NCI-H345 treated with DMSO at 0.1 percent for 48 hours (cell line): Measurements from ENCODE around the gene RAB3IP.
"Not testable (repeated sequence)": the region's sequence is repeated elsewhere in the genome, so short reads cannot be mapped to it uniquely, and the experiment has no call there.

Source experiments
- DNase-seq: peaks from one replicate; lab custom pipeline; 2025; ENCODE audit not compliant: unreplicated experiment; lab: John Stamatoyannopoulos, UW

The RAB3IP gene

GRCh38 chr12:69755302-69755701 is 16.6 kb downstream of the RAB3IP start:
- DNase-seq: no peak

GRCh38 chr12:69756088-69756755 is 17.6 kb downstream of the RAB3IP start:
- no peak for DNase-seq

GRCh38 chr12:69758105-69758504 is 19.4 kb downstream of the RAB3IP start:
- no peak for DNase-seq

- DNase-seq: not testable (repeated sequence)
These were observed 20.9 kb downstream of the RAB3IP start for GRCh38 chr12:69759581-69759980.

GRCh38 chr12:69765515-69765914 is 26.9 kb downstream of the RAB3IP start:
- no peak for DNase-seq

- DNase-seq: no peak
These were observed 27.6 kb downstream of the RAB3IP start for GRCh38 chr12:69766260-69766659.

- DNase-seq: no peak
These were observed 41.3 kb downstream of the RAB3IP start for GRCh38 chr12:69779928-69780327.

GRCh38 chr12:69783365-69783764 is 44.7 kb downstream of the RAB3IP start:
- DNase-seq: no peak

GRCh38 chr12:69789351-69789750 is 50.7 kb downstream of the RAB3IP start:
- no peak for DNase-seq

- no peak for DNase-seq
These were observed 53.9 kb downstream of the RAB3IP start for GRCh38 chr12:69792533-69792932.

GRCh38 chr12:69807101-69807897 is 68.6 kb downstream of the RAB3IP start:
- not testable (repeated sequence) for DNase-seq

GRCh38 chr12:69810870-69811498 is 72.3 kb downstream of the RAB3IP start:
- no peak for DNase-seq

GRCh38 chr12:69816082-69816481 is 77.4 kb downstream of the RAB3IP start:
- DNase-seq: no peak

GRCh38 chr12:69821032-69821455 is 82.4 kb downstream of the RAB3IP start:
- peak; percentile 10 for DNase-seq

- no peak for DNase-seq
These were observed 82.9 kb downstream of the RAB3IP start for GRCh38 chr12:69821456-69822159.

GRCh38 chr12:69822201-69822860 is 83.7 kb downstream of the RAB3IP start:
- DNase-seq: no peak

GRCh38 chr12:69824028-69824427 is 85.4 kb downstream of the RAB3IP start:
- no peak for DNase-seq

GRCh38 chr12:69824966-69825560 is 86.4 kb downstream of the RAB3IP start, which contains the start of gene MYRFL:
TSS of gene MYRFL (plus strand) at chr12:69825227. CDS start at chr12:69825518, 291 bp downstream.
- no peak for DNase-seq

GRCh38 chr12:69828897-69829296 is 90.2 kb downstream of the RAB3IP start:
- no peak for DNase-seq

GRCh38 chr12:69833696-69834095 is 95.0 kb downstream of the RAB3IP start:
- DNase-seq: no peak
